T-helper 2 cell (primary cell): ENCODE measurements around the gene GADL1.

Source experiments
- DNase-seq, 5 experiments: peaks; one replicate each; pipeline versions ENCODE4 v3.0.0 to v3.0.0-alpha.2; 2012 to 2022

The GADL1 gene

GRCh38 chr3:30875505-30875904, 19.0 kb downstream of the GADL1 start:
- no peak for DNase-seq

GRCh38 chr3:30873671-30874070, 20.8 kb downstream of the GADL1 start:
- DNase-seq = no peak

- DNase-seq = no peak
Observed at GRCh38 chr3:30872879-30873278, 21.6 kb downstream of the GADL1 start.

- DNase-seq = no peak
Observed at GRCh38 chr3:30871720-30872119, 22.7 kb downstream of the GADL1 start.

- no peak for DNase-seq
Observed at GRCh38 chr3:30864836-30865235, 29.6 kb downstream of the GADL1 start.

- DNase-seq = no peak
Observed at GRCh38 chr3:30864132-30864531, 30.3 kb downstream of the GADL1 start.

- DNase-seq = no peak
Observed at GRCh38 chr3:30862004-30862403, 32.5 kb downstream of the GADL1 start.

- DNase-seq = no peak
Observed at GRCh38 chr3:30858894-30859389, 35.5 kb downstream of the GADL1 start.

GRCh38 chr3:30855400-30856292, 38.8 kb downstream of the GADL1 start:
- DNase-seq = no peak

- DNase-seq = no peak
Observed at GRCh38 chr3:30852833-30853232, 41.6 kb downstream of the GADL1 start.

- no peak for DNase-seq
Observed at GRCh38 chr3:30848087-30848779, 46.2 kb downstream of the GADL1 start.

- DNase-seq = no peak
Observed at GRCh38 chr3:30847592-30847991, 46.9 kb downstream of the GADL1 start.

- no peak for DNase-seq
Observed at GRCh38 chr3:30845606-30846005, 48.9 kb downstream of the GADL1 start.

- no peak for DNase-seq
Observed at GRCh38 chr3:30843877-30844276, 50.6 kb downstream of the GADL1 start.

- no peak for DNase-seq
Observed at GRCh38 chr3:30836141-30836540, 58.3 kb downstream of the GADL1 start.

GRCh38 chr3:30835667-30836066, 58.8 kb downstream of the GADL1 start:
- DNase-seq = no peak

- DNase-seq = no peak
Observed at GRCh38 chr3:30832961-30833575, 61.4 kb downstream of the GADL1 start.

- DNase-seq = no peak
Observed at GRCh38 chr3:30827080-30827479, 67.4 kb downstream of the GADL1 start.

- DNase-seq = no peak
Observed at GRCh38 chr3:30826531-30826942, 67.9 kb downstream of the GADL1 start.

- no peak for DNase-seq
Observed at GRCh38 chr3:30819067-30819798, 75.2 kb downstream of the GADL1 start.

GRCh38 chr3:30813734-30814133, 80.7 kb downstream of the GADL1 start:
- no peak for DNase-seq

- no peak for DNase-seq
Observed at GRCh38 chr3:30811151-30811795, 83.2 kb downstream of the GADL1 start.
